ENCODE data around the gene DCC. TPM values are rescaled to one million over a fixed set of nuclear protein-coding genes. Genes with fewer than 3 reads are reported as not detected.

The DCC gene
- total and polyA plus RNA-seq, 9 donors = under 0.01 to 0.77 (median 0.30) TPM; not detected in 3

- no peak overlapping the region for H3K27ac ChIP-seq
- no peak overlapping the region for H3K4me3 ChIP-seq
- H3K36me3 ChIP-seq = no peaks in the 10 kb centered on the region
- no peaks in the 10 kb centered on the region for H3K27me3 ChIP-seq
- TF ChIP-seq POLR2A (IDR thresholded peaks at IDR 0.05) (no peak), CTCF (IDR thresholded peaks at IDR 0.05) (no peak), EP300 (IDR thresholded peaks at IDR 0.05) (no peak)
- no peak for DNase-seq
- WGBS, 3 donors = 1 to 2% (median 2%) methylated on average over 32 of the region's 32 CpGs
- intact Hi-C loops (cut with DNase I) = no loop called here
- H3K9me3 ChIP-seq = no peaks in the 10 kb centered on the region
- peaks cover 2% of the 10 kb centered on the region for H3K4me1 ChIP-seq (ENCODE audit: insufficient read depth)
Measured at GRCh38 chr18:52340406-52341102, 557 bp downstream of the DCC start.

- H3K9me3 ChIP-seq = no peaks in the 10 kb centered on the region
- no peak for DNase-seq
- H3K4me1 ChIP-seq (ENCODE audit: insufficient read depth) = peaks cover 2% of the 10 kb centered on the region
- intact Hi-C loops (cut with DNase I) = no loop called here
- no peaks in the 10 kb centered on the region for H3K27me3 ChIP-seq
- no peaks in the 10 kb centered on the region for H3K36me3 ChIP-seq
- H3K27ac ChIP-seq = no peak overlapping the region
- TF ChIP-seq POLR2A (IDR thresholded peaks at IDR 0.05) (no peak), EP300 (IDR thresholded peaks at IDR 0.05) (no peak), CTCF (IDR thresholded peaks at IDR 0.05) (no peak)
- no peak overlapping the region for H3K4me3 ChIP-seq
- WGBS, 3 donors = 5 to 8% (median 5%) methylated on average over 7 of the region's 7 CpGs
Measured at GRCh38 chr18:52341103-52341432, 1.1 kb downstream of the DCC start.

- no peak for TF ChIP-seq POLR2A (IDR thresholded peaks at IDR 0.05)
- no peak for TF ChIP-seq EP300 (IDR thresholded peaks at IDR 0.05)
- no peak for TF ChIP-seq CTCF (IDR thresholded peaks at IDR 0.05)
- Histone ChIP-seq H3K9me3 (no peaks in the 10 kb centered on the region), H3K36me3 (no peaks in the 10 kb centered on the region), H3K27ac (no peak overlapping the region), H3K4me1 (ENCODE audit: insufficient read depth) (peaks cover 2% of the 10 kb centered on the region), H3K27me3 (no peaks in the 10 kb centered on the region), H3K4me3 (no peak overlapping the region)
- intact Hi-C loops (cut with DNase I) = no loop called here
- 1 to 2% (median 1%) methylated on average over 45 of the region's 45 CpGs for WGBS, 3 donors
- no peak for DNase-seq
Measured at GRCh38 chr18:52341608-52342381, 1.8 kb downstream of the DCC start.

- Histone ChIP-seq H3K36me3 (no peaks in the 10 kb centered on the region), H3K27ac (no peak overlapping the region), H3K27me3 (no peaks in the 10 kb centered on the region), H3K4me3 (no peak overlapping the region), H3K9me3 (no peaks in the 10 kb centered on the region), H3K4me1 (ENCODE audit: insufficient read depth) (peaks cover 2% of the 10 kb centered on the region)
- intact Hi-C loops (cut with DNase I) = no loop called here
- WGBS, 3 donors = 52 to 63% (median 62%) methylated on average over 6 of the region's 6 CpGs
- DNase-seq = no peak
- TF ChIP-seq POLR2A (IDR thresholded peaks at IDR 0.05) (no peak), EP300 (IDR thresholded peaks at IDR 0.05) (no peak), CTCF (IDR thresholded peaks at IDR 0.05) (no peak)
Measured at GRCh38 chr18:52342456-52342855, 2.5 kb downstream of the DCC start.
